ENCODE data around the gene CPNE5.
"Not testable (repeated sequence)": the region's sequence is repeated elsewhere in the genome, so short reads cannot be mapped to it uniquely, and the experiment has no call there.

CPNE5 gene

GRCh38 chr6:36815962-36816735 lies 23.1 kb downstream of the CPNE5 start:
- DNase-seq (ENCODE audit: low spot score) = no peak

DNA sequence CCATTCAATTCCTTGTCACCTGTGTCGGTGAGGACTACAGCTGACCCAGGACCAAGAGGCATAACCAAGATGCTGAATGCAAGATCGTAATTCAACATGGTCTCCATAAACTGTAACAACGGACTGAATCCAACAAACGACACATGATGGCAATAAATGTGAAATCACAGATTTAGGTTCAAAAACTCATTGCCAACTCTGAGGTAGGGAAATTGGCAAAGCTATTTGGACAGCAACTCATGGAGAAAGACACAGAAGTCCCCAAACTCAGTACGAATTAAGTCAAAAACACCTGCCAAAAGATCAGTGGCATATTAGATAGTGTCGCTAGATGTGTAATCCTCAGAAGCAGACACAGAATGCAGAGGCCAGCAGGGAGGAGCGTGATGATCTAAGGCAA lies 25.0 kb downstream of the CPNE5 start:
- no peak for DNase-seq (ENCODE audit: low spot score)

DNA sequence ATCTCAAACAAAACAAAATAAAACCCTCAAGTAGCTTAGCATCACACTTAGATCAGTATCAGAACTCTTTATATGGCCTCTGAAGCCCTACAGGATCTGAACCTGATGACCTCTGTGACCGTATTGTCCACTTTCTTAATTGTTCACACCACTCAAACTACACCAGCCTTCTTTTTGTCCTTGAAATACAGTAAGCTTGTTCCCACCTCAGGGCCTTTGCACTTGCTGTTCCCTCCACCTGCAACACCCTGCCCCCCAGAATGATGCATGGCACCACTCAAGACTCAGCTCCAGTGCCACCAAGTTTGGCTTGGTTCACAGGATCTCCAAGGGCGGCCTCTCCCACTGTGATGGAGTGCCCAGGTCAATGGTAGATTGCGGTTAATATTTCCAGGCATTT lies 25.7 kb downstream of the CPNE5 start:
- DNase-seq (ENCODE audit: low spot score) = no peak

DNA sequence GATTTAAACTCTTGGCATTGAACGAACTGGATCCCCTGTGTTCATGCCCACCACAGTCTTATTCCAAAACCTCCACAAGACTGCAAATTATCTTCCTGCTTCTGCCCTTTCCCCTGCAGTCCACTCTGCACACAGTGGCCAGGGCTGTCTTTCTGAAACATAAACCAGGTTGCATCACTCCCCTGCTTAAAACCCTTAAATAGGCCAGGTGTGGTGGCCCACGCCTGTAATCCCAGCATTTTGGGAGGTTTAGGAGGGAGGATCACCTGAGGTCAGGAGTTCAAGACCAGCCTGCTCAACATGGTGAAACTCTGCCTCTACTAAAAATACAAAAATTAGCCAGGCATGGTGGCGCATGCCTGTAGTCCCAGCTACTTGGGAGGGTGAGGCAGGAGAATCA lies 26.2 kb downstream of the CPNE5 start:
- not testable (repeated sequence) for DNase-seq (ENCODE audit: low spot score)

- no peak for DNase-seq (ENCODE audit: low spot score)
Observed at GRCh38 chr6:36809941-36810803, 29.1 kb downstream of the CPNE5 start.

- no peak for DNase-seq (ENCODE audit: low spot score)
Observed at GRCh38 chr6:36809156-36809555, 30.1 kb downstream of the CPNE5 start.

- DNase-seq (ENCODE audit: low spot score) = no peak
Observed at GRCh38 chr6:36808634-36809033, 30.6 kb downstream of the CPNE5 start.

DNA sequence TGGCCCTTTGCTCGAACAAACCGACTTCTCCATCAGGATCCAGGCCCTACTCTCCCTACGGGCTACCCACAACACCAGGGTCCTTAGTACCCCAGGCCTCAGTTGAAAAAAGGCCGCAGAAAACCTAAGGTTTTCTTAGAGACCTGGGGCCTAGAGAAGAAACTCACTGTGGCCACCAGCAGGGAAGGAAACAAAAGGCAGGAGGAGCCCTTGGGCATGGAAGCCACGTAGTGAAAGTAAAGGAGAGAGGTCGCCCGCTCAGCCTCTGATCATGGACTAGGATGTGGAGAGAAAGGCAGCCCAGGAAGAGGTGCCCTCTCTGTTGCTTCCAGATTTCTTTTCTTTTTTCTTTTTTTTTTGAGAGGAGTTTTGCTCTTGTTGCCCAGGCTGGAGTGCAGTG lies 31.5 kb downstream of the CPNE5 start:
- no peak for DNase-seq (ENCODE audit: low spot score)

GRCh38 chr6:36807143-36807542 lies 32.1 kb downstream of the CPNE5 start:
- no peak for DNase-seq (ENCODE audit: low spot score)

DNA sequence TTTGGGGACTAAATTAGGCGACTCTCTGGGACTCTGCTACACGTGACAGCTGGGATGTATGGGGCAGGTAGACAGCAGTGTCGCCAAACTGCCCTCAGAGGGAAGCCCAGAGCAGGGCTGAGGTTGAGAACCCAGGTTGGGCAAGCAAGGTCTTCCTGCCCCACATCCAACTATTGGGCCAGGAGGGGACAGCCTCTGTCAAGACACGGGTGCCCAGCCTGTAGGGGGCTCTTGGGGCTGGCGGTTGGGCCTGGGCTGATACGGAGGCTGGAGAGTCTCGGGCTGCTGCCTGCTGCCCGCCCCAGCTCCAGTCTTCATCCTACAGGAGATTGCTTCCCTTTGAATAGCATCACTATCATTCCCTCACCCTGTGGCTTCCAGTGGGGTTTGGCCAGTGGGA lies 33.3 kb downstream of the CPNE5 start:
- DNase-seq (ENCODE audit: low spot score) = no peak

- no peak for DNase-seq (ENCODE audit: low spot score)
Observed at GRCh38 chr6:36805096-36805797, 34.0 kb downstream of the CPNE5 start.

DNA sequence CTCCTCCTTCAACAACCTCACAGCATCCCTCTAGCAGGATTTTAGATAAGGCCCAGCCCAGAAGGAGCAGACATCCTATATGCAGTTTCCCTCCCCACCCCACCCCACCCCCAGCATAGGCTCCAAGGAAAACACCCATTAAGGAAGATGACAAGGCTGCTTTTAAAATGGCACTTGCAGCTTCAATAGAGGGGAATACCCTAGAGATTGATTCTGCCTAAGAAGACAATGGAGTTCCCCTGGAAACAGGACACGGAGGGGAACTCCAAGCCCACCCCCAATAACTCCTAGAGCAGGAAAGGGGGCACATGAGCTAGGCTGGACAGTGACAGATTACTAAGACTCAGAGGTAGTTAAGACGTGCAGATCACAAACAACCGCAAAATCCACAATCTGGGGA lies 34.7 kb downstream of the CPNE5 start:
- DNase-seq (ENCODE audit: low spot score) = no peak

GRCh38 chr6:36803908-36804307 lies 35.3 kb downstream of the CPNE5 start:
- no peak for DNase-seq (ENCODE audit: low spot score)

GRCh38 chr6:36803482-36803881 lies 35.8 kb downstream of the CPNE5 start:
- no peak for DNase-seq (ENCODE audit: low spot score)

GRCh38 chr6:36800223-36801076 lies 38.8 kb downstream of the CPNE5 start:
- DNase-seq (ENCODE audit: low spot score) = no peak

DNA sequence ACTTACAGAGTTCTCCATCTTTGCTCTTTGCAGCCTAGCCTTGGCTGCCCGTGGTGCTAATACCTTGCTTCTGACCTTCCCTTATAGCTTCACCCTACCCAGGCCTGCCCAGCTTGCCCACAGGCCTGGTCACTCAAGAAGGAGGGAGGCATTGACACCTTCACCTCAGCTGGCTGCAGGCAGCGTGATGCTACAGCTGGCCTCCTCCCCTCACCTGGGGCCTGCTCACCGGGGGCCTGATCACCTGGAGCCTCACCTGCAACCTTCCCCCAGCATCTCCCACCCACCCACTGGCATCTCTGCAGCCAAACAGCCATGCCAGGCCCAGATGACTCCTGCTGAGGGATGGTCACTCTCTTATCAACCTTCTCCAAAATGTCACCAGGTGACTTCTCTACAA lies 40.4 kb downstream of the CPNE5 start:
- DNase-seq (ENCODE audit: low spot score) = no peak

DNA sequence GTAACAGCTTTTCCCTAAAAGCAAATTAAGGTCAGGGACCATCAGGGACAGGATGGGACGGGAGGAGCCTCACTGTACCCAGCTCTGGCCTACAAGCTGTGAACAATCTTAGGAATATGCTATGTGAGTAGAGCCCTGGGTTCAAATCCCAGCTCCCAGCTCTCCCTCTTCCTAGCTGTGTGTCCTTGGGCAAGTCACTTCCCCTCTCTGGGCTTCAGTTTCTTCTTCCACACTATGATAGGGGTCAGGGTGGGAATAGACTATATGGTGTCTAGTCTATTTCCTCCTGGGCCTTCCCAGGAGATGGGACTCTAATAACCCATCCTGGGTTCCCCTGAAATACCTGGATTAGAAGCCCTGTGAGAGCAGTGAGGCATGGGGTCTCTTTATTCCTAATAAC lies 41.6 kb downstream of the CPNE5 start:
- DNase-seq (ENCODE audit: low spot score) = no peak

- DNase-seq (ENCODE audit: low spot score) = no peak
Observed at GRCh38 chr6:36797055-36797454, 42.2 kb downstream of the CPNE5 start.

DNA sequence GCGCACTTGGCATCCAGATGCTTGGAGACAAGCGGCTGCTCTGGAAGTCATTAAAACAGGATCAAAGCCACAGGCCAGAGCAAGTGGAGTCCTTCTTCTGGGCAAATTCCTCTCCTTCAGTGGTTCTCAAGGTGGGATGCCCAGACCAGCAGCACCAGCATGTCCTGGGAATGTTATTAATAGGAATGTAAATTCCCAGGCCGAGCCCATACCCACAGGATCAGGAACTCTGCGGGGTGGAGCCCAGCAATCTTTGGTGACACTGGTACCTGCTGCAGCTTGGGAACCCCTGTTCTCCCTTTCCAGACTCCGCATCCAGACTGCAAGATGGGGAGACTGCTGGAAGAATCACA lies 44.6 kb downstream of the CPNE5 start:
- no peak for DNase-seq (ENCODE audit: low spot score)

DNA sequence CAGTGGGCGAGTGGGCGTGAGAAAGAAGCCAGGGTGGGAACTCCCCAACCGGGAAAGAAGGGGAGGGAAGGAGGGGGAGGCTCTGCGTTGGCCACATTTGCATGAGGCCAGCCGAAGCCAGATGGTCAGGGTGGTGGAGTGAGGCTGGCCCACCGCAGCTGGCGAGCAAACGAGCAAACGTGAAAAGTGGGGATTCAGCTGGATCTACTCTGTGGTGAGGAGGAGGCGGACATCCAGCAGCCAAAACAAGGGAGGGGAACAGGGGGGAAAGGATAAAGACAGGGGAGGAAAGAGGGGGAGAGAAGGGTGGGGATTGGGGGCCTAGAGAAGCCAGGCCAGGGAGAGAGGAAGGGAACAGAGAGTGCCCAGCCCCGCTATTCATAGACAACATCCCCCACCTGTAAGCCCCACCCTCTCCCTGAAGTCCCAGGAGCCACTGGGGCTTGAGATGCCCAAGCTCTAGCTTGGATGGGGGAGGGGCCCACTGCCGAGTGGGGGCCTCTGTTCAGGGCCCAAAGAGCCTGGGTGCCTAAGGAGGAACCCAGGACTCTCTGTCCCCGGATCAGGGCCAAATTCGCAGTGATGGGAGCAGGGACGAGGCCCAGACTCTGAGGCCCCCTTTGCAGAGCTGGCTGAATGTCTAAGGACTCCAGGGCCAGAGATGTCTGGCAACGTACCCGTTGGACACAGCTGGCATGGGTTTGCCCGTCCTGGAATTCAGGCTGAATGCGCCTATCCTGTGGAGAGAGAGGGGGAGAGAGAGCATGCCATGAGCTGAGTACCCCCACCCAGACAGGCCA lies 45.1 kb downstream of the CPNE5 start:
- DNase-seq (ENCODE audit: low spot score) = no peak

GRCh38 chr6:36793296-36793912 lies 45.8 kb downstream of the CPNE5 start:
- no peak for DNase-seq (ENCODE audit: low spot score)

Data from AG20443 (cell line).